ENCODE measurements around the gene TMEM9B.

TMEM9B gene

DNA sequence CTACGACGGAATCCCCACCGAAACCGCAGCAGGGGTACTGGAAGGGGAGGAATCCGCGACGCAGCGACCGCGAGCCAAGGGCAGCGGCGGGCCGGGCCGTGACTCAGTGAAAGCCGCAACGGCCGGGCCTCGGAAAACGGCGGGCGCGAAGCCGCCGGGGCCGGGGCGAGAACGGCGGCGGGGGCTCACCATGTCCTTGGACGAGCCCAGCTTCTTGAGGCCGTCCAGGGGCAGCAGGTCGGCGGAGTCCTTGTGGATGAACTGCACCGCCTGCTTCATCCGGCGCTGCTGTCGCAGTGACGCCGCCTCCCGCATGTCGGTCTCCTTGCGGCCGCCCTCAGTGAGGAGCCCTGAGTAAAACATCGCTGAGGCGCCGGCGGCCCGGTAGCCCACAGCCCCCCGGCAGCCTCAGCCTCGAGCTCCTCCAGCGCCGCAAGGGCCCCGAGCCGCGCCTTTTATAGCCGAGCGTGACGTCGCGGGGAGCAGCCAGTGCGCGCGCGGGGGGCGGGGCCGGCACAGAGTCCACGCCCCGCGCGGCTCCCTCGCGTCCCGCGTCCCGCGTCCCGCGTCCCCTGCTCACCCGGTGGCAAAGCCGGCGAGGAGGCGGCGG, 39.4 kb upstream of the TMEM9B start, which contains the start of gene NRIP3:
Gene NRIP3 (minus strand): TSS at position 429 of the 610 bp plus-strand sequence. CDS start 66 bp downstream, at position 363.
- TF ChIP-seq, protein P1, sequence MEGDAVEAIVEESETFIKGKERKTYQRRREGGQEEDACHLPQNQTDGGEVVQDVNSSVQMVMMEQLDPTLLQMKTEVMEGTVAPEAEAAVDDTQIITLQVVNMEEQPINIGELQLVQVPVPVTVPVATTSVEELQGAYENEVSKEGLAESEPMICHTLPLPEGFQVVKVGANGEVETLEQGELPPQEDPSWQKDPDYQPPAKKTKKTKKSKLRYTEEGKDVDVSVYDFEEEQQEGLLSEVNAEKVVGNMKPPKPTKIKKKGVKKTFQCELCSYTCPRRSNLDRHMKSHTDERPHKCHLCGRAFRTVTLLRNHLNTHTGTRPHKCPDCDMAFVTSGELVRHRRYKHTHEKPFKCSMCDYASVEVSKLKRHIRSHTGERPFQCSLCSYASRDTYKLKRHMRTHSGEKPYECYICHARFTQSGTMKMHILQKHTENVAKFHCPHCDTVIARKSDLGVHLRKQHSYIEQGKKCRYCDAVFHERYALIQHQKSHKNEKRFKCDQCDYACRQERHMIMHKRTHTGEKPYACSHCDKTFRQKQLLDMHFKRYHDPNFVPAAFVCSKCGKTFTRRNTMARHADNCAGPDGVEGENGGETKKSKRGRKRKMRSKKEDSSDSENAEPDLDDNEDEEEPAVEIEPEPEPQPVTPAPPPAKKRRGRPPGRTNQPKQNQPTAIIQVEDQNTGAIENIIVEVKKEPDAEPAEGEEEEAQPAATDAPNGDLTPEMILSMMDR (conservative IDR thresholded peaks at IDR 0.05; ENCODE audit: low read depth, low read length): no peak

DNA sequence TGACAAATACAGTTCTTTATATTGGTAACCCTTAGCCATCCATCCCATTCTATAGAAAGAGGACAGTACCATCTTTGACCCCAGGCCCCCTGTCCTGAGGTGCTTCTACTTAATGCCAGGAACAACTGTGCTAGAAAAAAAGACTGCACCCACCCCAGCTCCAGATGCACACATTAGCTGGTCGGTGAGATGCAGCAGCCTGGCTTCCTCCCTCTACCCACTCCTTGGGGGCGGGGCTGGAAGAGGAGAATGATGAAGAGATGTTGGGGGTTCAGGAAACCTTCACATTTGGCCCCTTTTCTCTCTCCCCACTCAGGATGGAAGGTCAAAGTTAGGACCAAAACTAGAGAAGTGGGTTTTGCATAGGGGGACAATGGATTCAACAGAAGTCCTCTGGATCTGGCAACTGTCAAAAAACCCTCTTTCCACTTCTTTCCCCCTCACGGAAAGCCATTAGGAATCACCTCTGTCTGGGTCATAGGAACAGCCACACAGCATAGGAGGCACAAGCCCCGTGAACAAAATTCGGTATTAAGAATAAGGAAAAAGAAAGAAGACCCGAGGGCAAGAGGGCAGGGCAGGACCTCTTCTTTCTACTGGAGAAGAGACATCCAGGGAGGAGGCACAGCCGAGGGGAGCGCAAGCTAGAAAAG, 38.8 kb upstream of the TMEM9B start:
- peak overlapping the region; percentile 41 for H3K4me3 ChIP-seq (ENCODE audit: low read length)
- TF ChIP-seq, protein P1 (conservative IDR thresholded peaks at IDR 0.05; ENCODE audit: low read depth, low read length): no peak
- no peak for DNase-seq (ENCODE audit: low read depth)

More for the DNA sequence above, 39.4 kb upstream of the TMEM9B start, which contains the start of gene NRIP3:
- DNase-seq (ENCODE audit: low read depth): no peak
- peak within 1 kb of the TSS; percentile 41 for H3K4me3 ChIP-seq (ENCODE audit: low read length)

DNA sequence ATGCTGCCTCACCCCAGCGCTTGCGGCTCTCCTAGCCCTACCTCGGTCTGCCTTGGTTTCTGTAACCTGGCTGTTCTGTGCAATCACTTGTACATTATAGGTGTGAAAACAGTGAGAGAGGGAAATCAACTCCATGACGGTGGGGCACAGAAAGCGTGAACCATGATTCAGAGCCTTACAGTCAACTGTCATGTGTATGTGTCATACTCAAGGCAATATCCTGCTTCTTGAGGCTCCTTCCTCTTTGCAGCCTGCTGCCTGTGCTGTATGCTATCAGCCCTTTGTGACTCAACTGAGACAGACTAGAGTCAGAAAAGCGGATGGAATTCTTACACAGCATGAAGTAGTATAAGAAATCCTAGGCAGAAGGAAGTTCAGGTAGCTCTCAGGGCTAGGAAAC, 37.5 kb upstream of the TMEM9B start:
- DNase-seq (ENCODE audit: low read depth): peak; percentile 25
- TF ChIP-seq, protein P1 (conservative IDR thresholded peaks at IDR 0.05; ENCODE audit: low read depth, low read length): no peak
- no peak overlapping the region for H3K4me3 ChIP-seq (ENCODE audit: low read length)

DNA sequence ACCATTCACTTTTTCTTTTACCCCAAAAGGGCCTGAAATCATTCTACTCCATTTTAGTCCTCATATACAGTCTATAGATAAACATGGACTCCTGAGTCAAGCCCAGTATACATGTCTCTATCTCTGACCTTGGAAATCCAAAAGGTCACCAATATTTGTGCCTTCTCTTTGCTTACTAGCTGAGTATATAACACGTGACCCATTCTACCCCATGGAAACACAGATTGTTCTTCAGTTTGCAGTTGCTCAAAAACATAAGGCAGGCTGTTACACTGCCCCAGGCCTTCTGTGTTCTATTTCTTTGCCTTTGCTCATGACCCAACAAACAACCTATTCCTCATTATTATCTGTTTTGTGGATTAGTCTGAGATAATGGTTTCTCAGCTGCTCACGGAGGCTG, 33.8 kb upstream of the TMEM9B start:
- DNase-seq (ENCODE audit: low read depth): no peak
- H3K4me3 ChIP-seq (ENCODE audit: low read length): no peak overlapping the region
- TF ChIP-seq, protein P1 (conservative IDR thresholded peaks at IDR 0.05; ENCODE audit: low read depth, low read length): no peak

DNA sequence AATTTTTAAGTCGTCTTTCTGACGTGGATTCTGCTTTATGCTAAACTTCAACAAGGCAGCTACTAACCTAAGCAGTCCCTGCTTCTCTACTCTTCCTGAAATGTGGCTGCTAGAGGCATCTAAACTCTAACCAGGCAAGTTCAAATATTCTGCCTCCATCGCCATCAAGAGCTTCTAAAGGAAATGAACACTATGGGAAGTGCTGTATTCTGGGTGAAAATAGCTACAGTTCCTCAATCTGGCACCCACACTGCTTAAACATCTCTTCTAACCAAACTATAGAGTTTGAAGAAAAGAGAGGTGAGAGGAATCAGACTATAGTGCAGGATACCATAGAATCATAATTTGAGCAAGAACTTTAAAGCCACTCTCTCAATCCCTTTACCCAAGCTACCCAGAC, 33.2 kb upstream of the TMEM9B start:
- H3K4me3 ChIP-seq (ENCODE audit: low read length): no peak overlapping the region
- DNase-seq (ENCODE audit: low read depth): no peak
- TF ChIP-seq, protein P1 (conservative IDR thresholded peaks at IDR 0.05; ENCODE audit: low read depth, low read length): no peak

DNA sequence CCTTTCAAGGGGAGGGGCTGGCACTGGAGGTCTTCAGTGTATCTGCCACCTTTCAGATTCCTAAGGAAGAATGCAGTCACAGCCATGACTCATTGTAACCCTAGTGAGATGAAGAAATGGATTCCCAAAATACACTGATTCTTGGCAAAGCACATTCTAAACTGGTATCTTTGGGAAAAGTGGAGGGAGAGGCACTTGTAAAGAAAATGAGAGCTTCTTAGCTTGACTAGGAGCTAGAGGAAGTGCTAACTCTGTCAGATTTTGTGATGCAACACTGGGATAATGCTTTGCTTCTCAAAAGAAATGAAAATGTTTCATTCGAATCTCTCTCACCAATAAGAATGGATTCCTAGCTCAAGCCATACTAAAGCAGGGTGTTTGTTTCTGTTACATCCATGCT, 25.2 kb upstream of the TMEM9B start:
- DNase-seq (ENCODE audit: low read depth): no peak
- TF ChIP-seq, protein P1 (conservative IDR thresholded peaks at IDR 0.05; ENCODE audit: low read depth, low read length): no peak
- H3K4me3 ChIP-seq (ENCODE audit: low read length): no peak overlapping the region

Data from retinal pigment epithelial cell (primary cell).